ENCODE results near the gene PRPF19. TPM values are rescaled to one million over a fixed set of nuclear protein-coding genes. Genes with fewer than 3 reads are reported as not detected.

PRPF19 gene
- total RNA-seq, 3 donors from 2014 or later (not counting 1 experiment from before 2014, with no cell fraction given), result 61.0 to 69.7 (median 67.5) TPM

- WGBS (ENCODE audit: insufficient coverage), result 94% methylated on average over 3 of the region's 4 CpGs
- TF ChIP-seq CTCF (IDR thresholded peaks at IDR 0.05), result no peak
- no peak for ATAC-seq
Observed at GRCh38 chr11:60930394-60930793, 24.0 kb upstream of the PRPF19 start.

GRCh38 chr11:60929764-60930163 lies 23.4 kb upstream of the PRPF19 start:
- H3K27me3 ChIP-seq (ENCODE audit: control insufficient read depth, insufficient read depth, low read length), result peaks cover 8% of the 10 kb centered on the region
- Mint-ChIP-seq H3K4me3 (no peak overlapping the region), H3K27me3 (ENCODE audit: low read depth in 2 of 2) (peaks cover 7 to 35% of the 10 kb centered on the region in 2 donors), H3K36me3 (no peaks in the 10 kb centered on the region), H3K4me1 (peaks cover 0 to 7% of the 10 kb centered on the region in 2 donors), H3K9me3 (no peaks in the 10 kb centered on the region), H3K27ac (no peak overlapping the region)
- no peaks in the 10 kb centered on the region for H3K36me3 ChIP-seq (ENCODE audit: control insufficient read depth, insufficient read depth, low read length)
- TF ChIP-seq CTCF (IDR thresholded peaks at IDR 0.05), result no peak
- no peak overlapping the region for H3K4me3 ChIP-seq (ENCODE audit: low read length)
- H3K9me3 ChIP-seq (ENCODE audit: control insufficient read depth, insufficient read depth, low read length), result no peaks in the 10 kb centered on the region
- DNase-seq, result no peak
- peaks cover 13% of the 10 kb centered on the region for H3K4me1 ChIP-seq (ENCODE audit: control insufficient read depth, insufficient read depth, low read length)
- intact Hi-C loops (cut with micrococcal nuclease), result no loop called here
- WGBS (ENCODE audit: insufficient coverage), result 88% methylated on average over 4 of the region's 4 CpGs
- ATAC-seq, result no peak
- H3K27ac ChIP-seq (ENCODE audit: low read length), result no peak overlapping the region

More at GRCh38 chr11:60930394-60930793, 24.0 kb upstream of the PRPF19 start:
- Histone ChIP-seq H3K4me1 (ENCODE audit: control insufficient read depth, insufficient read depth, low read length) (peaks cover 7% of the 10 kb centered on the region), H3K9me3 (ENCODE audit: control insufficient read depth, insufficient read depth, low read length) (no peaks in the 10 kb centered on the region), H3K27me3 (ENCODE audit: control insufficient read depth, insufficient read depth, low read length) (peaks cover 2% of the 10 kb centered on the region), H3K27ac (ENCODE audit: low read length) (no peak overlapping the region), H3K4me3 (ENCODE audit: low read length) (no peak overlapping the region), H3K36me3 (ENCODE audit: control insufficient read depth, insufficient read depth, low read length) (no peaks in the 10 kb centered on the region)
- no peak overlapping the region for H3K4me3 Mint-ChIP-seq
- no peak for DNase-seq
- H3K27me3 Mint-ChIP-seq (ENCODE audit: low read depth in 2 of 2), result peaks cover 7 to 29% of the 10 kb centered on the region in 2 donors
- no peaks in the 10 kb centered on the region for H3K36me3 Mint-ChIP-seq
- peaks cover 0 to 1% of the 10 kb centered on the region in 2 donors for H3K4me1 Mint-ChIP-seq
- no peaks in the 10 kb centered on the region for H3K9me3 Mint-ChIP-seq
- intact Hi-C loops (cut with micrococcal nuclease), result no loop called here
- H3K27ac Mint-ChIP-seq, result no peak overlapping the region

- no peaks in the 10 kb centered on the region for H3K36me3 ChIP-seq (ENCODE audit: control insufficient read depth, insufficient read depth, low read length)
- H3K9me3 ChIP-seq (ENCODE audit: control insufficient read depth, insufficient read depth, low read length), result no peaks in the 10 kb centered on the region
- WGBS (ENCODE audit: insufficient coverage), result 91% methylated on average over 20 of the region's 20 CpGs
- H3K27me3 ChIP-seq (ENCODE audit: control insufficient read depth, insufficient read depth, low read length), result peaks cover 16% of the 10 kb centered on the region
- intact Hi-C loops (cut with micrococcal nuclease), result no loop called here
- no peaks in the 10 kb centered on the region for H3K9me3 Mint-ChIP-seq
- no peak for TF ChIP-seq CTCF (IDR thresholded peaks at IDR 0.05)
- ATAC-seq (no peak), DNase-seq (no peak)
- no peak overlapping the region for H3K4me3 ChIP-seq (ENCODE audit: low read length)
- H3K27me3 Mint-ChIP-seq (ENCODE audit: low read depth in 2 of 2), result peaks cover 7 to 32% of the 10 kb centered on the region in 2 donors
- no peak overlapping the region for H3K4me3 Mint-ChIP-seq
- H3K4me1 ChIP-seq (ENCODE audit: control insufficient read depth, insufficient read depth, low read length), result peaks cover 22% of the 10 kb centered on the region
- no peaks in the 10 kb centered on the region for H3K36me3 Mint-ChIP-seq
- peaks cover 0 to 8% of the 10 kb centered on the region in 2 donors for H3K4me1 Mint-ChIP-seq
- H3K27ac Mint-ChIP-seq, result no peak overlapping the region
- H3K27ac ChIP-seq (ENCODE audit: low read length), result no peak overlapping the region
Observed at GRCh38 chr11:60928563-60929001, 22.2 kb upstream of the PRPF19 start.

GRCh38 chr11:60927600-60927999 lies 21.2 kb upstream of the PRPF19 start:
- Mint-ChIP-seq H3K36me3 (peaks cover 2% of the 10 kb centered on the region), H3K27me3 (ENCODE audit: low read depth in 2 of 2) (peaks cover 7 to 34% of the 10 kb centered on the region in 2 donors), H3K27ac (no peak overlapping the region), H3K9me3 (no peaks in the 10 kb centered on the region), H3K4me1 (peaks cover 0 to 9% of the 10 kb centered on the region in 2 donors), H3K4me3 (no peak overlapping the region)
- Histone ChIP-seq H3K27ac (ENCODE audit: low read length) (no peak overlapping the region), H3K36me3 (ENCODE audit: control insufficient read depth, insufficient read depth, low read length) (peaks cover 6% of the 10 kb centered on the region), H3K9me3 (ENCODE audit: control insufficient read depth, insufficient read depth, low read length) (no peaks in the 10 kb centered on the region), H3K4me3 (ENCODE audit: low read length) (no peak overlapping the region), H3K27me3 (ENCODE audit: control insufficient read depth, insufficient read depth, low read length) (peaks cover 19% of the 10 kb centered on the region), H3K4me1 (ENCODE audit: control insufficient read depth, insufficient read depth, low read length) (peaks cover 23% of the 10 kb centered on the region)
- intact Hi-C loops (cut with micrococcal nuclease), result no loop called here
- DNase-seq (no peak), ATAC-seq (no peak)
- TF ChIP-seq CTCF (IDR thresholded peaks at IDR 0.05), result no peak
- WGBS (ENCODE audit: insufficient coverage), result 90% methylated on average over 16 of the region's 16 CpGs

All from natural killer cell (primary cell).